GM19328 (cell line): Measurements from ENCODE around the gene NHERF2.
"Not testable (repeated sequence)": the region's sequence is repeated elsewhere in the genome, so short reads cannot be mapped to it uniquely, and the experiment has no call there.

Source experiments
- ATAC-seq: cut with Tn5 transposase; IDR thresholded peaks from one replicate; pipeline ENCODE4 v1.9.1; 2021; ENCODE audit warnings: mild to moderate bottlenecking, moderate library complexity; ENCODE audit not compliant: unreplicated experiment

The NHERF2 gene

DNA sequence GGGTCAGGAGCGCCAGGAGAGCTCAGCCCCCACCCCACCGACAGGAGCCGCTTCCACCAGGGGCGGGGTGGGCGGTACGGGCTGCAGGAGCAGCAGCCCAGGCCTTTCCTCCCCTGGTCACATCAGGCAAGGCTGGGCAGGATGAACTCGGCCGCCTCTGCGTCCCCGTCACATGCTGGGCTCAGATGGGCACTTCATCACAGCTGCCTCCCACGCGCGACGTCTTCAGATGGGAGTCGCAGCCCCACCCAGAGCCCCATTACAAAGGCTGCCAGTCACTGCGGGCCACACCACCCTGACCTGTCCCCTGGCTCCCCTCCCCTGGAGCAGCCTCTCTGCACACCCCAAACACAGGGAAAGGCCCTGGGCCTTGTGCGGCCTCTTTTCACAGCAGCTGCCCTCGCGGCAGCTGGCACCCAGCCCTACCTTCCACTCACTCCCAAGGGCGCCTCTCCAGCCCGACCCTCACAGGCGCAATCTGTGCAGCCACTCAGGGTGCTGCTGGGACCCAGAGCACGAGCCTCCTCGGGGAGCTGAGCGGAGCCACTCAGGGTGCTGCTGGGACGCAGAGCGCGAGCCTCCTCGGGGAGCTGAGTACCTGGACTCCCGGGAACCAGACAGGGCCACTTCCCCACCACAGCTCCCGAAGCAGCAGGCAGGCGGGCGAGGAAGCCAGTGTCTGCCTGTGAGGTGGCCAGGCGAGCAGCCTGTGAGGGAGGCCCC is 21.7 kb upstream of the NHERF2 start:
- ATAC-seq: no peak

DNA sequence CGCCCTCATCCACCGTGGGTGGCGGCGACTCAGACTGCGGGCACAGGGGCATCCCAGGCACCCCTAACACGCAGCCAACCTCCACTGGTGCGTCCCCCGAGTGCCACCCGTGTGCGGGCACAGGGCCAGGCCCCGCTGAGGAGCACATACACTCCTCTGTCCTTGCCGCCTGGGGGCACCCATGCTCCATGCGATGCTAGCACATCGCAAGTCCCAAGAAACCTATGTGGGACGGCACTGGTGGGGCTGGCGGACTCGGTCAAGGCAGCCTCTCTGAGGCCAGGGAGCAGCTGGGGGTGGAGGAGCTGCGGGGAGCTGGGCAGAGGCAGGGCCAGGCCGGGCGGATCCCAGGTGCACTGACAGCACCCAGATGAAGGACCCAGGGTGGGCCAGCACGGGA is 21.1 kb upstream of the NHERF2 start:
- ATAC-seq: no peak

DNA sequence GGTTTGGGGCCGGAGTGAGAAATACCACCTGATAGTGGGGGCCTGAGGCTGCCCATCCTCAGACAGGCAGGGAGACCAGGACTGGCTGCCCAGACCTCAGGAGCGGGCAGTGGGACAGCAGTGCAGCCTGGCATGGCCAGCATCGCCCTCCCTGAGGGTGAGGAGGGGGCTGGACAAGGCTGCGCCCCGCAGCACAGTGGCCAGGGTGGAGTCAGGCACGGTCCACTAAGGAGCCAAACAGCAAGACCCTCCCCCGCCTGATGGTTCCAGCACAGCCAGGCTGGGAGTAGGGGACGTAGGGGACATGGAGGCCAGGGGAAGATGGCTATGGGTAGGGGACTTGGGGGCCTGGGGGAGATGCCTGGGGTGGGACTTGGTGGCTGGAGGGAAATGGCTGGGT is 20.4 kb upstream of the NHERF2 start:
- ATAC-seq: no peak

DNA sequence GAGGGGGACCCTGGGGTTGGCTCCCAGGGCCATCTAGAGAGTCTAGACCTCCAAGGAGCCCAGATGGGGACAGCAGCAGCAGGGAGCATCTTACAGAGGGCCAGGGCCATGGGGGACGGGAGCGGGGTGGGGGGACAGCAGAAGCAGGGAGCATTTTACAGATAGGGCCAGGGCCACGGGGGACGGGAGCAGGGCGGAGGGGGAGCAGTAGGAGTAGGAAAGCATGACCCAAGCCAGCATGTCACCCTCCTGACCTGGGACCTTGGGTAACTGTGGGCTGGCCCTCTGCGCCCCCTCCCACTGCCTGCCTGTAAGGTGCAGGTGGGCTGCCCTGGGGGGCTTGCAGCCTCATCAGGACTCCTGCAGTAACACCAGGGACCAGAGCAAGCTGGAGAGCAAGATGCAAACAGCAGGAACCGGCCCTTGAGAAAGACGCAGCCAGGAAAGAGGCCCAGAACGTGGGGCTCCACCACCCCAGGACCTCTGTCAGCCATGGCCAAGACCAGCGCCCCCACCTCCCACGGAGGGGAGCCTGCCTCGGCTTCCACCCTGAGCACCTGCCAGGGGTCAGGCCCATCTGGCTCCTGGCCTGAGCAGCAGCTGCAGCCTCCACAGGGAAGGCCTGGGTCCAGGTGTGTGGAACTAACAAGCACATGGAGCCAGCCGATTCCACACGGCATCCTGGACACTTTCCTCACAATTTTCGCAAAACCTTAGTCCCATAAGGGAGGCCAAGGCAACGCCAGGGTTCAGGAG is 19.4 kb upstream of the NHERF2 start:
- ATAC-seq: no peak

DNA sequence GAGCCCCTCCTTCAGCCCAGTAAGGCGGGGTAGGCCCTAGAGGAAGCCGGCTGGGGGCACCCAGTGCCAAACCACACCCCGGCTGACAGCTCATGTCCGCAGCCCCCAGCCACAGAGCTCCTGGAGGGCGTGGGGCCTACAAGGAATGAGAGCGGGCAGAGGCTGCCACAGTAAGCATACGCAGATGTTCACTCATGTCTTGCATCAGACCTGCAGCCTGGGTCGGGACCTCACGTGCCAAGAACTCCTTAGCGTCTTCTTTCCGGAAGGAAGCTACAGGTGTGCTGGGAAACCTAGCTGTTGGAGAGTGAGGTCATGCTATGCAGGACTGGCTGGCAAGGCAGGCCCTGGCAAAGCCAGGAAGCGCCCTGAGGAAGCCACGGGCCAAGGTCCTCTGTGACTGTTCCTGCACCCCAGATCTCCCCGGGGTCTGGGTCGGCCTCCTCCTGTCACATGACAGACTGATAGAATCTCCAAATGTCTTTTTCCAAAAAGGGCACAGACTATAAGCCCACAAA is 18.6 kb upstream of the NHERF2 start:
- no peak for ATAC-seq

DNA sequence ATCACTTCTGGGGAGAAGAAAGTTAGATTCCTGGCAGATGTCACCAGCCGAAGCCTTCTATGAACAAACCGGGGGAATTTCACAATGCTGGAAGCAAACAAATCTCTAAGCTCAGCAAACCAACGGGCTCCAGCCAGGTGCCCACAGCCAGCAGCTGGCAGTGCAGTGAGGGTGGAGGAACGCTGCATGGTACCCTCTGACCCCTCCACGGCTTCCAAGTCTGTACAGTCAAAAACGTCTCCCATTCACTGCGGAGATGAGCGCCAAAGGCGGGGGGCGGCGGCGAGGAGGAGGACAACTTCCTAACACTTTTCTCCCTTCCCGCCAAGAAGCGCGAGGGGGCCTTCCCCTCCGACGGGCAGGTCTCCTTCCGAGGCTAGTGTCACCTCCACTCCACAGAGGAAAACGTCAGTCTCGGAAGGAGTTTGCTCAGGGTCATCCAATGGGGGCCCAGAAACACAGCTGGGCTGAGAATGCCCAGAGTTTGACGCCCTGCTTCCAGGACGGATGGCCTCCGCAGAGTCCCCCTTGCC is 18.0 kb upstream of the NHERF2 start:
- no peak for ATAC-seq

DNA sequence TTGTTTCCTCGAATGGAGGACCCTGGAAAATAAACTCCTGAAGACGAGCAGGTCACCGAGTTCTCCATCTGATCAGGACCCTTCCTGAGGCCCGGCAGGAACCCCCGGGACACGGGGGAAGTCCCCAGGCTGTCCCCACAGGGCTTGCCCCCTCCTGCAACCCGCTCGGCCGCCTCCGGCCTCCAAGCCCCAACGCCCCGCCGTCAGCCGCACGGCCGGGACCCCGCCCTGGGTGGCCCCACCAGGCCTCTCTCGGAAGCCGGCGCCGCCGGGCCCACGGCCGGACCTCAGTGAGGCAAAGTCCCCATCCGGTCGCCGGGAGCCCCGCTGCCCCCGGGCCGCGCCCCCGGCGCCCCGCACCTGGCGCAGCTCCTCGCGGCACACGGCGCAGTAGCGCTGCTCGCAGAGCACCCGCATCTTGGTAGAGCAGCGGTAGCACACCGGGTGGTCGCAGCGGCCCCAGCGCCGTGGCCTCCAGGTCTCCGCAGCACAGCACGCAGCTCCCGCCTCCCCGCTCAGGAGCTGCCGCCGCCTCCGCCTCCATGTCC is 17.5 kb upstream of the NHERF2 start:
- ATAC-seq: peak; percentile 31

DNA sequence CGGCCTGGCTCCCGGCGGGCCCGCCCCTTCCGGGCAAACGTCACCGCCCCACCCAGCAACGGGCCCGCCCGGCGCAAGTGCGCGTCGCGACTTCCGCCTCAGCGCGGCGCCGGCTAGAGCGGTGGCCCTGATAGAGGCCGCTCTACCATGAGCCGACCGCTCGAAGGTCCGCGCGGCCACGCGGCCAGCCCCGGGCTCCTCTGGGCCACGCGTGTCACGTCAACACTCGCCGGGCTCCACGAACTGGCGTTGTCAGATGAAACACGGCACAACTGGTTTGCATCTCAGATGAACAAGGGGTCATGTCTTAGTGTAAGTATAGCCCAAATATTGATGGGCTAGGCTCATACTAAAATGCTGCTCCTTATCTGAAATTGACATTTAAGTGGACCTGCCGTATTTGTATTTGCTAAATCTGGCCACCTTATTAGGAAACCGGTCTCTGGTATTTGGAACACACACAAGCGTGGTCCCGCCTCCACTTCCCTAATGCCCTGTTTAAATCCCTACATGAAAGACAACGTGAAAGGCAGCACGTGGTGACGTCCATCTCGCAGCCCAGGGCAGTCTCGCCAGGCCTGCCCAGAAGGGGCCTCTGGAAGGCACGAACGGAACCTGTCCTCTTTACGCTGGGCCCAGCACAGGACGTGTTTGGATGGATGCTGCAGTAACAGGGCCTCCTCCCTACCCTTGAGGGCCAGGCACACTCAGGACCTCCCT is 16.8 kb upstream of the NHERF2 start, which contains the start of gene ZNF598:
TSS of gene ZNF598 (minus strand) at position 31 of the 720 bp plus-strand sequence.
- ATAC-seq: peak; percentile 67

DNA sequence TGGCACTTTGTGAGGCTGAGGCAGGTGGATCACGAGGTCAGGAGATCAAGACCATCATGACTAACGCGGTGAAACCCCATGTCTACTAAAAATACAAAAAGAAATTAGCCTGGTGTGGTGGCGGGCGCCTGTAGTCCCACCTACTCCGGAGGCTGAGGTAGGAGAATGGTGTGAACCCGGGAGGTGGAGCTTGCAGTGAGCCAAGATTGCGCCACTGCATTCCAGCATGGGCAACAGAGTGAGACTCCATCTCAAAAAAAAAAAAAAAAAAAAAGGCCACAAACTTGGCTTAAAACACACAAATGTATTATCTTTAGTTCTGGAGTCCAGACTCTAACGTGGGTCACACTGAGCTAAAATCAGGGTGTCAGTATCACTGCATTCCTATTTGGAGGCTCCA is 15.0 kb upstream of the NHERF2 start:
- ATAC-seq: not testable (repeated sequence)

DNA sequence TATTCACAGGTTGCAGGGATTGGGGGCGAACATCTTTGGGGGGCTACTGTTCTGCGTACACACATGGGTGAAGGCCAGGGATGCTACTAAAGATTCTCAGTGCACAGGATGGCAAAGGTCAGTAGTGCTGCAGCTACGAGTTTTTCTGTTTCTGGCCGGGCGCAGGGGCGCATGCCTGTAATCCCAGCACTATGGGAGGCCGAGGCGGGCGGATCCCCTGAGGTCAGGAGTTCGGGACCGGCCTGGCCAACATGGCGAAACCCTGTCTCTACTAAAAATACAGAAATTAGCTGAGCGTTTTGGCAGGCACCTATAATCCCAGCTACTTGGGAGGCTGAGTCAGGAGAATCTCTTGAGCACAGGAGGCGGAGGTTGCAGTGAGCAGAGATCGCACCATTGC is 13.2 kb upstream of the NHERF2 start:
- no peak for ATAC-seq

DNA sequence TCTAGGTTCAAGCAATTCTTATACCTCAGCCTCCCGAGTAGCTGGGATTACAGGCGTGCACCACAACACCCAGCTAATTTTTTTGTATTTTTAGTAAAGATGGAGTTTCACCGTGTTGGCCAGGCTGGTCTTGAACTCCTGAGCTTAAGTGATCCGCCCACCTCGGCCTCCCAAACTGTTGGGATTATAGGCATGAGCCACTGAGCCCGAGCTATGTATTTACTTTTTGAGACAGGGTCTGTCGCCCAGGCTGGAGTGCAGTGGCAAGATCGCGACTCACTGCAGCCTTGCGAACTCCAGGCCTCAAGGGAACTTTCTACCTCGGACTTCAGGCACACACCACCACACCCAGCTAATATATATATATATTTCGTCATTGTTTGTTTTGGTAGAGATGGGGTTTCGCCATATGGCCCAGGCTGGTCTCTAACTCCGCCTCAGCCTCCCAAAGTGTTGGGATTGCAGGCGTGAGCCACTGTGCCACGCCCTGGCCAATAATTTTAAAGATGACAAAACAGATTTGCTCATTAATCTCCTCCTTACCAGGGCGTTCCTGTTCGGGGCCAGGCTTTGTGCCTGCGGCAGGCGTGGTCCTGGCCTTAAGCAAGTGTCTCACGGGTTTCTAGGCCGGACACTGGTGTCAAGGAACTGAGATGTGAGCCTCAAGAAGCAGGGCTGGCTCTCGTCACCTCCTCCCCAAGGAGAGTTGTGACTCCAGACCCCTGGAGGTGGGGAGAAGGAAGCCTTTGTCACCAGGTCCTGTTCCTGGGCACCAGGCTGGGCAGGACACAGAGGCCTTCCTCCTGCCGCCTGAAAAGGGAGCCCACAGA is 11.4 kb upstream of the NHERF2 start:
- ATAC-seq: no peak

DNA sequence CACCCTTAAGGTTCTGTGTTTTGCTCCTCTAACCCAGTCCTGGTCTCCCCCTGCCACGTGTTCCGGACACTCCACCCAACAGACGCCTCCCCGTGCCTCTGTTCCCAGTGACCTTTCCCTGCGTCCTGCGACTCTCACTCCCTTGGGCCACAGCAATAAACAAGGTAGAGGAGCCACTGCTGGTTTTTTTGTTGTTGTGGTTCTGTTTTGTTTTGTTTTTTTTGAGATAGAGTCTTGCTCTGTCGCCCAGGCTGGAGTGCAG is 10.8 kb upstream of the NHERF2 start:
- no peak for ATAC-seq

DNA sequence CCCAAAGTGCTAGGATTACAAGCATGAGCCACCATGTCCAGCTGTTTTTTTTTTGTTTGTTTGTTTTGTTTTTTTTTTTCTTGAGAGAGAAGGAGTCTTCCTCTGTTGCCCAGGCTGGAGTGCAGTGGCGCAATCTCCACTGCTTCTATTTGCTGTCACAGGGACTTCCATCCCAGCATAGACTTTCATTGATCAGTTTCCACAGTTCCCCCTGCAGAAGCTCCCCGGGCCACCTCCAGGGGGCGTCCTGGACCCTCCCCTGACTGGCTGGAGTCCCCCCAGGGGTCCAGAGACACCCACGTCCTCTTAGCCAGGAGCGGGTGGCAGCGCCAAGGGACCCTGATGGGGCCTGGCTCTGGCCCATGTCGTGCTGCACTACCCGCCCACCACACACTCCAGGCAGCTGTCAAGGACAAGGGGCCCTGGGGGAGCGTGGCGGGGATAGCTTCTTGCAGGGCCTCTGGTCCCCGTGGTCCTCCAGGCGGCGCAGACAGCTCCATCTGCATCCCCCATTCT is 10.2 kb upstream of the NHERF2 start:
- ATAC-seq: no peak

DNA sequence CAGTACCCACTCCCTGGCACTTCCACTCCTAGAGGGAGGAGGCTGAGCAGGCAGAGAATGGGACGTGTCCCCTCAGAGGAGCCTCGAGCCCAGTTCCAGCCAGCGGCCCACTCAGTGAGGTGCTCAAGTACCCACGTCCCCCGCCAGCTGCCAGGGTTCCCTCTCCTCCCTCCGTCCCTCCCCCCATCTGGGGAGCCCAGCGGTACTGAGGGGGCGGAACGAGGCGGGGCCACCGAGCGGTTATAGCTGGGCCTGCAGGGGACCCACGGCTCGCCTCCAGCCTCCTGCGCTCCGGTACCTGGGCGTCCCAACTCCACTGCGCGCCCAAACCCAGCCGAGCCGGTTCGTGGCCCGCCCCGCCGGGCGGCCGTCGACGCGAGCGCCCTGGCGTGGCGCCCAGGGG is 7.2 kb upstream of the NHERF2 start, which contains the start of gene NPW:
TSS of gene NPW (plus strand) at position 268 of the 403 bp plus-strand sequence.
- no peak for ATAC-seq

DNA sequence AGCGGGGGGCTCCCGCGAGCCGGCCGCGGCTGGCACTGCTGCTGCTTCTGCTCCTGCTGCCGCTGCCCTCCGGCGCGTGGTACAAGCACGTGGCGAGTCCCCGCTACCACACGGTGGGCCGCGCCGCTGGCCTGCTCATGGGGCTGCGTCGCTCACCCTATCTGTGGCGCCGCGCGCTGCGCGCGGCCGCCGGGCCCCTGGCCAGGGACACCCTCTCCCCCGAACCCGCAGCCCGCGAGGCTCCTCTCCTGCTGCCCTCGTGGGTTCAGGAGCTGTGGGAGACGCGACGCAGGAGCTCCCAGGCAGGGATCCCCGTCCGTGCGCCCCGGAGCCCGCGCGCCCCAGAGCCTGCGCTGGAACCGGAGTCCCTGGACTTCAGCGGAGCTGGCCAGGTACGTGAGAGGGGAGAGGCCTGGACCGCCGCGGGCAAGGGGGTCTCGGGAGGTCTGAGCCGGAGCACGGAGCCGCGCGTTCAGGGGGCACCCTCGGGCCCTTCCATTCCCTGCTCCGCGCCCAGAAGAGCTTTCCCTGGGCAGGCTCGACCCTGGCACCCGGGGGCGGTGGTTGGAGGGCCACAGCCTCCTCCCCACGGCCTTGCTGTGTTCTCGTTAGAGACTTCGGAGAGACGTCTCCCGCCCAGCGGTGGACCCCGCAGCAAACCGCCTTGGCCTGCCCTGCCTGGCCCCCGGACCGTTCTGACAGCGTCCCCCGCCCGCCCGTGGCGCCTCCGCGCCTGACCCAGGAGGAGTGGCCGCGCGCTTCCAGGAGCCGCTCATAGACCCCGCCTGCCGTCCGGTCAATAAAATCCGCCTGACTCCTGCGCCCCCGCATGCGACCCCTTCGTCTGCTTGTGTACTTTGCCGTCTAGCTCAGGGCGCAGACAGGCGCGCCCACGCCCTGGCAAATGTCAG is 6.5 kb upstream of the NHERF2 start:
- no peak for ATAC-seq

DNA sequence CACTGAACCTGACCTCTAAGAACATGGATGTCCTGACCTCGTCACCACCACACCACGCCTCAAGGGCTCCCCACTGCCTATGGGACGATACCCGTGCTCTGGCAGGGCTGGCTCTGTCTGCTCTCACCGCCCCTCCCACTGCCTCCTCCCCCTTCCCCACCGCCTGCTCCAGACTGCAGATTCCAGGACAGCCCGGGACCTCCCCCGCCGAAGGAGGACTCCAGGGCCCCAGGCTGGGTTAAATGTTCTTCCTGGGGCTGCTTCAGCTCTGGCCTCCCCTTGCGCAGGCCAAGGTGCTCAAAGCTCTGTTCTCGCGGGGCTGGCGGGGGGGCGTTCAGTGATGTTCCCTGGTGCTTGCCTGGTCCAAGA is 4.0 kb upstream of the NHERF2 start:
- ATAC-seq: no peak

DNA sequence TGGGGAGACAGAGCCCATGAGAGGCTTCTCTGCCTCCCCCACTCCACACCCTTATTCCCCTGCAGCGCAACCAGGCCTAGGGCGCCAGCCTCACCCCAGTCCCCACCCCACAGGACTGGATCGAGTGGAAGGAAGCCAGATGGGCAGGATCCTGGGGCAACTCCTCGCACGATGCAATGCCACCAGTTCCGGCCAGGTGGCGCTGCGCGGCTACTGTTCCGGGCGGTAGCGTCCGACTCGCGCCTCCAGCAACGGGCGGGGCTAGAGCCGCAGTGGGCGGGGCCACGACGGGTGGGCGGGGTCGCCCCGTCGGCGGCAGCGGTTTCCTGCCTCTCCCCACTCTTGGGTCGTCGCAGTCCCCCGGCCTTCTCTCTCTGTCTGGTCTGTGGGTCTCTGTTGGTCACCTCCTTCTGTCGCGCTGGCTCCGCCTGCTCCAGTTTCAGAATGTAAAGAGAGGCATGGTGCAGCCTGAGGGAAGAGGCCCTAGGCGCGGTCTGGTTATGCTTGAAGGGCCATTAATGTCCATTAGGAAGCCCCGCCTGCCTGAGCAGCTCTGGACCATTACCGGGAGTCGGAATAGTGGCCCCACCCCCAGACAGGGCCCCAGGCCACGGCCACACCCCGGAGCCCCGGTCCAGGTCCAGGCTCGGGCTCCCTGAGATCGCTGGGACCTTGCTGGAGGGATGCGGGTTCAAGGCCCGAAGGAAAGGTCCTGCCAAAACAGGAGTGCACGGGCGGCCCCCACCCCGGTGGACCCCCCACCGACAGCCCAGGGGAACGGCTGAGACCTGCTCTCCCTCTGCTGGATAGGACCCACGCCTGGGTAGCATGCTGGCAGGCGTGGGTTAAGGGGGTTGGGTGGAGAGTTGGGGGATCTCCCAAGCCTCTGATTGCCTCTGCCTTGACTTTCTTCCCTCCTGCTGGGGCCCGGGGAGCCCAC is 3.3 kb upstream of the NHERF2 start:
- peak; percentile 78 for ATAC-seq

DNA sequence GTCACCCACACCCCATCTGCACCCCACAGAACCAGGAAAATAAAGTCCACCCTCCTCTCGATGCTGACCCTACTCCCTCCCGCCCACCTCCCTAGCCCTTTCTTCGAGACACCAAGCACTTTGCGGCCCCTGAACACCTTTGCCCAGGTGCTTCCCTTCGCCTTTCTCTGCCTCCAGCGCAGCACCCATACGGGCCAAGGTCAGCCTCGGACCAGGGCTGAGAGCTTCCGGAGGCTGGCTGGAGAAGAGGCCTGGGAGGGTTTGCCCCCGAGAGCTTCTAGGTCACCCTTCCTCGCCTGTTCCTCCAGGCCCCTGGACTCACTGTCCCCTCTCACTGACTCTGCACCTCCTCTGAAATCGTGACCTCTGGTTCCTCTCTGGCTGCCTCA is 2.7 kb upstream of the NHERF2 start:
- ATAC-seq: no peak
